CD4-positive, alpha-beta T cell treated with Interleukin-10 for 1 hour (primary cell): ENCODE results near the gene BCKDK.

Experiments
- DNase-seq: peaks from one replicate; pipeline ENCODE4 v3.0.0-alpha.2; 2020

BCKDK gene

GRCh38 chr16:31108035-31108793 lies at the start of gene BCKDK:
TSS of gene BCKDK (plus strand) at chr16:31108386. CDS start at chr16:31109224, 838 bp downstream.
- DNase-seq: peak; percentile 68

DNA sequence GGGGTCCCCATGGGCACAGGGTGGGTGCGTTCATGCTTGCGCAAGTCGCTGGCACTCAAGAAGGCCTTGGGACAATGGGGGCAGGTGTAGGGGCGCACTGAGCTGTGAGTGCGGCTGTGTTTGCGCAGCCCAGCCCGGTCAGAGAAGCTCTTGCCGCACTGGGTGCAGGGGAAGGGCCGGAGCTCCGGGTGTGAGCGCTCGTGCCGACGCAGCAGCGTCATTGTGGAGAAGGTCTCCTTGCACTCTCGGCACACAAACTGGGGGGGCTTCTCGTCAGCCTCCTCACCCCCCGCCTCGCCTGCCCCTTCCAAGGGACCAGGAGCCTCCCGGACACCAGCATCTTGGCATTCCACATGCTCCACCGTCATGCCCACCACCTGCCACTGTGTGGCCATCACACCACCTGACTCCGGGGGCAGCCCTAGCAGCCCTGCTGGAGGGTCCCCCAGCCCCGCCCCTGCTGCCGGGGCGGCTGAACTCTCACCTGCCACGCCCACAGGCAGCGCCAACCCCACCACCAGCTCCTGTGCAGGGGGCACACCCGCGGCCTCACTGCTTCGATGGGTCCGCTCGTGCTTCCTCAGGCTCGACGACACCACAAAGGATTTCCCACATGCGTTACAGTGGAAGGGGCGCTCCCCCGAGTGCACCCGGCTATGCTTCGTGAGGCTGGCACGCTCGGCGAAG lies 46.9 kb upstream of the BCKDK start:
- no peak for DNase-seq

GRCh38 chr16:31061813-31062440 lies 46.3 kb upstream of the BCKDK start:
- no peak for DNase-seq

- DNase-seq: no peak
Measured at GRCh38 chr16:31063495-31063842, 44.7 kb upstream of the BCKDK start.

GRCh38 chr16:31063843-31064611 lies 44.2 kb upstream of the BCKDK start:
- DNase-seq: peak; percentile 36

GRCh38 chr16:31064882-31065461 lies 43.2 kb upstream of the BCKDK start:
- no peak for DNase-seq

GRCh38 chr16:31067342-31067741 lies 40.8 kb upstream of the BCKDK start:
- no peak for DNase-seq

DNA sequence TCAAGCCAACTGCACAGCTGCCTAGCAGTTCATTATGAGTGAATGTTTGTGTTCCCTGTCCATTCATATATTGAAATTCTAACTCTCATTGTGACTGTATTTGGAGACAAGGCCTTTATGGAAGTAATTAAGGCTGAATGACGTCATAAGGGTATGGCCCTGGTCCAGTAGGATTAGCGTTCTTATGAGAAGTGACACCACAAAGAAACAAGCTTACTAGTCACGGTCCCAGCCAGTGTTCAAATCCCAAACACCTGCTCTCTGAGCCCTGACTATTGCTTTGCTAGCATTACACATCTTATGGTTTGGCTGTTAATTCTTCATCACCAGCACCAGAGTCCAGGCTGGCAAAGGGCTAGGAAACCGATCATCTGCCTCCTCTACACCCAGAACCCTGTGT lies 36.3 kb upstream of the BCKDK start:
- no peak for DNase-seq

DNA sequence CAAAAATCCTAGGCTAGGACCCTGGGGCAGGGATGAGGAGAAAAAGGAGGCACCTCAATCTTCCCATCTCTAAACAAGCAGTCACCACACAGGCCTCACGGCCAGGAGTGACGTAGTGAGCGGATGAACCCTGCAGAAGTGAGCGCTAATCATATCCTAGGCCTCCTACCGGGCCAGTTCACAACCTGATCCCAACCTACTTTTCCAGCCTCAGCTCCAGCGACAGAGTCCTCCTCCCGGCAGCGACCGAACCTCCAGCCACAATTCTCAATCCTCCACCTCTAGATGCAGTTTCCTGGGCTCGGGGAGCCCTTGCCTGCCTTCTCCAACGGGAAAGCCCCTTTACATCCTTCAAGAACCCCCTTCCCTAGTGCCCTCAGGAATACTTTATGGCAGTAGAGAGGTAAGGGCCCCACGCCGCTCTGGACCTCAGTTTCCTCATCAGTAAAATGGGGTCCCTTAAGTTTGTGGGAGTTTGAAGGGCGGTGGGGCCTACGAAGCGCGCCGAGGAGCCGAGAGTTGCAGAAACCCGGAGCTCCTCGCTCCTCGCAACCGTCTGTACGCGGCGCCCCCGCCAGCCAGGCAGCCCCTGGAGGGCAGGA lies 35.5 kb upstream of the BCKDK start:
- peak; percentile 37 for DNase-seq

DNA sequence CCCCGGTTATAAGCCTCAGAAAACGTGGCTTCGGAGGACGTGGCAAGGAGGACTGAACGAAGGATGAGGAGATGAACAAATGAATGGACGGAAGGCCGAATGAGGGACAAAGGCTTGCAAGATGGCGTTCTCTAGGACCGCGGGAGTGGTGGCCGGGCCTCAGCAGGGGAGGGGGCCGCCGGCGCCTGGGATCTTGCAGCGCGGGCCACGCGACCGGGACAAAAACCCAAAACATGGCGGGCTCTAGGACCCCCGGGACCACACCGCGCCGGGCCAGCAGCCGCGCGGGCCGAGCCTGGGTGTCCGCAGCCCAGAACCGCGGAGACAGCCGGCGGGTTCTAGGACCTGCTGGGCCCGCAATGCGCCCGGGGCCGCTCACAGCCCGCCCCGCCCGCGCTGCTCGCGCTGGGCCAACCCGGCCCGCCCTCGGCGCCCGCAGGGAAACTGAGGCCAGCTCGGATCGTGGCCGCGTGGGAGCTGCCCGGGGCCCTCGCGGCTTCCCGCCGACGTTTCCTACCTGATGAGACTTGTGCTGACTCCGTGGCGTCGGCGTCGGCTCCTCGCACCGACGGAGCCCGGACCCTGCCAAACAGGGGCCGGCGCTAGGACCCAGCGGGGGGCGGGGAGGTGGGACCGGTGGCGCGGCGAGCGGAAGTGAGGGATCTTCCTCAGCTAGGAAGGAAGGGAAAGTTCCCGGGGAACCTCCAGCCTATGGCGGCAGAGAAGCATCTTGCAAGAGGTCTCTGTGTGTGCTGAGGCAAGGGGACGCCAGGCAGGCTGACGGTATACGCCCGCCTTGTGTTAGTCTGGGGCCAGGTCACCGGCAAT lies 34.8 kb upstream of the BCKDK start:
- peak; percentile 87 for DNase-seq

GRCh38 chr16:31073970-31074813 lies 34.0 kb upstream of the BCKDK start, which contains the start of the genes ZNF646 and ZNF668:
TSS of gene ZNF646 (plus strand) at chr16:31074422. CDS start at chr16:31076325, 1,903 bp downstream.
TSS of gene ZNF668 (minus strand) at chr16:31074240. CDS start at chr16:31064459, 9,781 bp downstream.
- DNase-seq: peak; percentile 98

GRCh38 chr16:31074814-31075183 lies 33.4 kb upstream of the BCKDK start:
- no peak for DNase-seq

GRCh38 chr16:31076319-31076718 lies 31.9 kb upstream of the BCKDK start:
- no peak for DNase-seq

- DNase-seq: no peak
Measured at GRCh38 chr16:31077024-31077423, 31.2 kb upstream of the BCKDK start.

DNA sequence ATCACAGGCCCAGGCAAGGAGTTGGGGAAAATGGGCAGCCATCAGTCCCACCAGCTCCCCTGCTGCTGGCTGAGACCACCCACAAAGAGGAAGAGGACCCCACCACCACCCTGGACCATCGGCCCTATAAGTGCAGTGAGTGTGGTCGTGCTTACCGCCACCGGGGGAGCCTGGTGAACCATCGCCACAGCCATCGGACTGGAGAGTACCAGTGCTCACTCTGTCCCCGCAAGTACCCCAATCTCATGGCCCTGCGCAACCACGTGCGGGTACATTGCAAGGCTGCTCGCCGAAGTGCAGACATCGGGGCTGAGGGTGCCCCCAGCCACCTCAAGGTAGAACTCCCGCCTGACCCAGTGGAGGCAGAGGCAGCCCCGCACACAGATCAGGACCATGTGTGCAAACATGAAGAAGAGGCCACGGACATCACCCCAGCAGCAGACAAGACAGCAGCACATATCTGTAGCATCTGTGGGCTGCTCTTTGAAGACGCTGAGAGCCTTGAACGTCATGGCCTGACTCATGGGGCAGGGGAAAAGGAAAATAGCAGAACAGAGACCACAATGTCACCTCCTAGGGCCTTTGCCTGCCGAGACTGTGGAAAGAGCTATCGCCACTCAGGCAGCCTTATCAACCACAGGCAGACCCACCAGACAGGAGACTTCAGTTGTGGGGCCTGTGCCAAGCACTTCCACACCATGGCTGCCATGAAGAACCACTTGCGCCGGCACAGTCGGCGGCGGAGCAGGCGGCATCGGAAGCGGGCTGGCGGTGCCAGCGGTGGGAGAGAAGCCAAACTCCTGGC lies 30.4 kb upstream of the BCKDK start:
- no peak for DNase-seq

DNA sequence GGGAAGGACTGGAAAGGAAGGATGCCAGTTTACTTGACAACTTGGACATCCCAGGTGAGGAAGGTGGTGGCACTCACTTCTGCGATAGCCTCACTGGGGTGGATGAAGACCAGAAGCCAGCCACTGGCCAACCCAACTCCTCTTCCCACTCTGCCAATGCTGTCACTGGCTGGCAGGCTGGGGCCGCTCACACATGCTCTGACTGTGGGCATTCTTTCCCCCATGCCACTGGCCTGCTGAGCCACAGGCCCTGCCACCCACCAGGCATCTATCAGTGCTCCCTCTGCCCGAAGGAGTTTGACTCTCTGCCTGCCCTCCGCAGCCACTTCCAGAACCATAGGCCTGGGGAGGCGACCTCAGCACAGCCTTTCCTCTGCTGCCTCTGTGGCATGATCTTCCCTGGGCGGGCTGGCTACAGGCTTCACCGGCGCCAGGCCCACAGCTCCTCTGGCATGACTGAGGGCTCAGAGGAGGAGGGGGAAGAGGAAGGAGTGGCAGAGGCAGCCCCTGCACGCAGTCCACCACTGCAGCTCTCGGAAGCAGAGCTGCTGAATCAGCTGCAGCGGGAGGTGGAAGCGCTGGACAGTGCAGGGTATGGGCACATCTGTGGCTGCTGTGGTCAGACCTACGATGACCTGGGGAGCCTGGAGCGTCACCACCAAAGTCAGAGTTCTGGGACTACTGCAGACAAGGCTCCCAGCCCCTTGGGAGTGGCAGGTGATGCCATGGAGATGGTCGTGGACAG lies 29.4 kb upstream of the BCKDK start:
- DNase-seq: no peak

GRCh38 chr16:31079342-31079944 lies 28.7 kb upstream of the BCKDK start:
- DNase-seq: no peak

GRCh38 chr16:31080035-31080629 lies 28.1 kb upstream of the BCKDK start:
- DNase-seq: no peak
